ENCODE results near the gene ATXN7L2.

The ATXN7L2 gene

GRCh38 chr1:109447524-109447923 is 36.2 kb upstream of the ATXN7L2 start:
- Histone ChIP-seq H3K9me3 (ENCODE audit: control insufficient read depth, insufficient read depth, low read length) (peaks cover 3% of the 10 kb centered on the region; the same call in 1 of the 2 replicates), H3K27me3 (ENCODE audit: control insufficient read depth, low read length) (peaks cover 26% of the 10 kb centered on the region), H3K4me2 (ENCODE audit: low read length) (no peak overlapping the region), H3K36me3 (ENCODE audit: control insufficient read depth, low read length) (no peaks in the 10 kb centered on the region), H3K4me1 (ENCODE audit: control insufficient read depth, low read length) (no peaks in the 10 kb centered on the region), H4K20me1 (ENCODE audit: control insufficient read depth, insufficient read depth, low read depth, low read length) (no peaks in the 10 kb centered on the region), H3K9me2 (replicated peaks; ENCODE audit: control insufficient read depth, low read length) (no peaks in the 10 kb centered on the region), H3K27ac (ENCODE audit: low read depth, low read length) (no peak overlapping the region), H3K79me2 (ENCODE audit: control insufficient read depth, low read length) (no peaks in the 10 kb centered on the region), H3K4me3 (ENCODE audit: low read length) (no peak overlapping the region), H3F3A (ENCODE audit: control insufficient read depth, insufficient read depth) (no peaks in the 10 kb centered on the region)
- TF ChIP-seq EZH2phosphoT487 (IDR thresholded peaks at IDR 0.05; ENCODE audit: borderline replicate concordance, low read length) = no peak
- TF ChIP-seq, protein P1, sequence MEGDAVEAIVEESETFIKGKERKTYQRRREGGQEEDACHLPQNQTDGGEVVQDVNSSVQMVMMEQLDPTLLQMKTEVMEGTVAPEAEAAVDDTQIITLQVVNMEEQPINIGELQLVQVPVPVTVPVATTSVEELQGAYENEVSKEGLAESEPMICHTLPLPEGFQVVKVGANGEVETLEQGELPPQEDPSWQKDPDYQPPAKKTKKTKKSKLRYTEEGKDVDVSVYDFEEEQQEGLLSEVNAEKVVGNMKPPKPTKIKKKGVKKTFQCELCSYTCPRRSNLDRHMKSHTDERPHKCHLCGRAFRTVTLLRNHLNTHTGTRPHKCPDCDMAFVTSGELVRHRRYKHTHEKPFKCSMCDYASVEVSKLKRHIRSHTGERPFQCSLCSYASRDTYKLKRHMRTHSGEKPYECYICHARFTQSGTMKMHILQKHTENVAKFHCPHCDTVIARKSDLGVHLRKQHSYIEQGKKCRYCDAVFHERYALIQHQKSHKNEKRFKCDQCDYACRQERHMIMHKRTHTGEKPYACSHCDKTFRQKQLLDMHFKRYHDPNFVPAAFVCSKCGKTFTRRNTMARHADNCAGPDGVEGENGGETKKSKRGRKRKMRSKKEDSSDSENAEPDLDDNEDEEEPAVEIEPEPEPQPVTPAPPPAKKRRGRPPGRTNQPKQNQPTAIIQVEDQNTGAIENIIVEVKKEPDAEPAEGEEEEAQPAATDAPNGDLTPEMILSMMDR (IDR thresholded peaks at IDR 0.05; ENCODE audit: low read depth, low read length, poor library complexity, severe bottlenecking) = no peak

DNA sequence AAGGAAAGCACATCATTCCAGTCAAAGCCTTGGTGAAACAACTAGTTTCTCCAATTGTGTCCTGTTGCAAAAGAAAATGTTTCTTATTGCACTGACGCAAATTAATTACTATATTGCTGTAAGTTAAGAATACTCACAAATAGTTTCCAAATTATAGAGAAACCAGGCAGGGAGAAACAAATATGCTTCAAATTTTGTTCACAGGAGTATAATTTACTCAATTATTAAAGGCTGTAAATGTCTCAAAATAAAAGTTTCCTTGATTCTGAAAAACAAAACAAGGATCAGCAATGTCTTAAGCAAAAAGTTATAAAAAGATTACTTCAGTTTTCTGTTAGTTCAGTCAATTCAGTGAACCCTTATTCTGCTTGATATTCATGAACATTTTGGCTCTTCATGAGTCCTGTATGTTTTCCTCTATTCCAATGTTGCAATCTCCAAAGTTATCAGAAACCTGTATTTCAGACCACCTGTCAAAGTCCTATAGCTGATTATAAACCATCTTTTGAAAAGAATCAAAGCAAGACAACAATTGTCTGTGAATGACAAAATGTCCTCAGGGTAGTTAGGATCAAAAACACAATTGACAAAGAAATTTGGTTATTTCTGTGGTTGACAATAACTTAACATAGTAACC is 29.1 kb upstream of the ATXN7L2 start:
- H3K36me3 ChIP-seq (ENCODE audit: control insufficient read depth, low read length) = no peaks in the 10 kb centered on the region
- no peaks in the 10 kb centered on the region for H3K79me2 ChIP-seq (ENCODE audit: control insufficient read depth, low read length)
- H3K4me3 ChIP-seq (ENCODE audit: low read length) = no peak overlapping the region
- H4K20me1 ChIP-seq (ENCODE audit: control insufficient read depth, insufficient read depth, low read depth, low read length) = no peaks in the 10 kb centered on the region
- peaks cover 20% of the 10 kb centered on the region for H3K9me3 ChIP-seq (ENCODE audit: control insufficient read depth, insufficient read depth, low read length)
- H3K9me2 ChIP-seq (replicated peaks; ENCODE audit: control insufficient read depth, low read length) = no peaks in the 10 kb centered on the region
- H3F3A ChIP-seq (ENCODE audit: control insufficient read depth, insufficient read depth) = no peaks in the 10 kb centered on the region
- no peaks in the 10 kb centered on the region for H3K27me3 ChIP-seq (ENCODE audit: control insufficient read depth, low read length)
- H3K4me2 ChIP-seq (ENCODE audit: low read length) = no peak overlapping the region
- TF ChIP-seq, protein P1 (IDR thresholded peaks at IDR 0.05; ENCODE audit: low read depth, low read length, poor library complexity, severe bottlenecking) = no peak
- TF ChIP-seq EZH2phosphoT487 (IDR thresholded peaks at IDR 0.05; ENCODE audit: borderline replicate concordance, low read length) = no peak
- no peaks in the 10 kb centered on the region for H3K4me1 ChIP-seq (ENCODE audit: control insufficient read depth, low read length)
- H3K27ac ChIP-seq (ENCODE audit: low read depth, low read length) = no peak overlapping the region

DNA sequence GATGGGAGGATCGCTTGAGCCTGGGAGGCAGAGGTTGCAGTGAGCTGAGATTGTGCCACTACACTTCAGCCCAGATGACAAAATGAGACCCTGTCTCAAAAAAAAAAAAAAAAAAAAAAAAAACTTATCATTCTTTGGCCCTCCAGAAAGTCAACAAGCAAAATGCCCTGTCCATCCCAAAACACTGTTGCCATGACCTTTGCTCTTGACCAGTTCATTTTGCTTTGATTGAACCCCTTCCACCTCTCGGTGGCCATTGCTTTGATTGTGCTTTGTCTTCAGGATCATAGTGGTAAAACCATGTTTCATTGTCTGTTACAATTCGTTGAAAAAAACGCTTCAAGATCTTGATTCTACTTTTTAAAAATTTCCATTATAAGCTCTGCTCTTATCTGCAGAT is 25.9 kb upstream of the ATXN7L2 start:
- Histone ChIP-seq H3K36me3 (ENCODE audit: control insufficient read depth, low read length) (no peaks in the 10 kb centered on the region), H3K4me2 (ENCODE audit: low read length) (no peak overlapping the region), H4K20me1 (ENCODE audit: control insufficient read depth, insufficient read depth, low read depth, low read length) (no peaks in the 10 kb centered on the region), H3K79me2 (ENCODE audit: control insufficient read depth, low read length) (no peaks in the 10 kb centered on the region), H3K4me3 (ENCODE audit: low read length) (no peak overlapping the region), H3K9me2 (replicated peaks; ENCODE audit: control insufficient read depth, low read length) (no peaks in the 10 kb centered on the region), H3K27me3 (ENCODE audit: control insufficient read depth, low read length) (no peaks in the 10 kb centered on the region), H3K27ac (ENCODE audit: low read depth, low read length) (no peak overlapping the region), H3K9me3 (ENCODE audit: control insufficient read depth, insufficient read depth, low read length) (peaks cover 17% of the 10 kb centered on the region), H3F3A (ENCODE audit: control insufficient read depth, insufficient read depth) (no peaks in the 10 kb centered on the region), H3K4me1 (ENCODE audit: control insufficient read depth, low read length) (no peaks in the 10 kb centered on the region)
- TF ChIP-seq, protein P1 (IDR thresholded peaks at IDR 0.05; ENCODE audit: low read depth, low read length, poor library complexity, severe bottlenecking) = no peak
- TF ChIP-seq EZH2phosphoT487 (IDR thresholded peaks at IDR 0.05; ENCODE audit: borderline replicate concordance, low read length) = no peak

Measured in DOHH2 (cell line).